GM21576 (cell line): ENCODE results near the gene EVA1C.
"Not testable (repeated sequence)": the region's sequence is repeated elsewhere in the genome, so short reads cannot be mapped to it uniquely, and the experiment has no call there.

ENCODE experiments used
- ATAC-seq: cut with Tn5 transposase; IDR thresholded peaks from one replicate; pipeline ENCODE4 v1.9.1; 2021; ENCODE audit warnings: mild to moderate bottlenecking, moderate library complexity; ENCODE audit not compliant: unreplicated experiment

EVA1C gene

DNA sequence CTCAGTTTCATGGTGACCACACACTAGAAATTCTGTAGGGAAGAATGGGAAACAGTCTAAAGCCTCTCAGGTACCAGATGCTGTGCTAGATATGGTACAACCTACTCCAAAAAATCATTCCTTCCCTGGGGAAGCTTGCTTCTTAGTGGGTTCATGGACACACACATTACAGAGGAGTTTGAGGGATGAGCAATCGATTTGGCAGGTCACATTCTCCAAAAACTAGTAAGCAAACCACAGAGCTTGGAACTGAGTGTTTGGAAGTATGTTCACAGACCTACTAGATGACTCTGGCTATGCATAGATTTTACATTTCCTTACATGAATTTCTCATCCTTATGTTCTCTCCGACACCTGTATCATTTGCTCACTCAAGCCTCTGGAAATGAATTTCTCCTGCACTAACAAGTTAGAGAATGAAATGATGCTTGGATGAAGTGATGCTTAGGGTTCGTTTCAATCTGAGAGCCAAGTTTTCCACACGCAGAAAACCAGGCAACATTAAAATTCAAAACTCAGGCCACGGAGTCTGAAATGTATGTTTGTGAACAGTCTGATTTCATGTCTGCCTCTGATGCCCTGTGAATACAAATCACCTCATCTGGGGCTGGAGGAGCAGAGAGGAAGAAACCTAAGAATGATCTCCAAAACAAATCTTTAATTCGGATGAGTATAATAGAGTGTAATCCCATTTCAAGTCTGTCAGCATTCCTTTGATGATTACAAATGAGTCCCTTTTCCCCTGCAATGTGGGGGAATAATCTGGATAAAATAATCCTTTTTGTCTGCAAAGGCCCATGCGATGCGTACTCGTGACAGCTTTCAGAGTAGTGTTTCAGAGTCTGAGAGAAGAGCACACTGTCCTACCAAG, 11.0 kb downstream of the EVA1C start:
- no peak for ATAC-seq

DNA sequence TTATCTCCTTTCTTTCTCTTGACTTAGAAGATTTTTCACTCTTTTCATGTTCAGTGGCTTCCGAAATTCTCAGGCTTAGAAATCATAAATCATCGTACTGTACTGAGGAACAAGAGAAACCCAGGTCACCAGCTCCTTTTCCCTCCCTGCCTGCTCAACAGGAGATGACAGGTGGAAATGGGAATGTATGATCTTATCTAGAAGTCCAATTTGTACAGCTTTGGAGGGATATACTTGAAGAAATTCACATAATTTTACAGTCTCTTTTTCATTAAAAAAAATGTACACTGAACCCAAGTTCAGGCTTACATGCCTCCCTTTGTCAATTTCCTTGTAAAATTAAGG, 11.7 kb downstream of the EVA1C start:
- ATAC-seq = no peak

DNA sequence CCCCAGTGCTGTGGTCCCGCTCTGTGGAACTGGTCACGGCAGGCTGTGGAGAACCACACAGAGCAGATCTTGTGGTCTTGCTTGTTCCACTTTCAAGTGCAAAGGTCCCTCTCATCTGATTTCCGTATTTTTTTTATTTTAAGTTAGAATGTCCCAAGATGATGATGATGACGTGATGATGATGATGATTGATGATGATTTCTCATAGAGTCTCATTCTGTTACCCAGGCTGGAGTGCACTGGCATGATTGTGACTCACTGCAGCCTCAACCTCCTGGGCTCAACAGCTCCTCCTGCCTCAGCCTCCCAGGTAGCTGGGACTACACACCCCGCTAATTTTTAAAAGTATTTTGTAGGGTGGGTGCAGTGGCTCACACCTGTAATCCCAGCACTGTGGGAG, 12.2 kb downstream of the EVA1C start:
- ATAC-seq = no peak

DNA sequence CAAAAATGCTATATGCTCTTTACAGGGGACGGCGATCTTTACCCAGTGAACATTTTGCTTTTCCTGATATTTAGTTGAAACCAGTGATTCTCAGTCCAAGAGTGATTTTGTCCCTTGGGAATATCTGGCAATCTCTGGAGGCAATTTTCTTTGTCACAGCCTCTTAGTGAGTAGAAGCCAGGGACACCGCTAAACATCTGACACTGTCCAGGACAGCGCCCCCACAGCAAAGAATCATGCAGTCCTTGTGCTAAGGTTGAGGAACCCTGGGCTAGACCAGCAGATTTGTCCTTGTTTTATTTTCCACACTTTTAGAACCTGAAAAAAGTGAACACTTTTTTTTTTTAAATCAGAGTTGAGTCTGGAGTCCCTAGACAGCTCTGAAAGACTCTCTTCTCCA, 13.1 kb downstream of the EVA1C start:
- ATAC-seq = no peak

- no peak for ATAC-seq
Observed at GRCh38 chr21:32426066-32426465, 13.6 kb downstream of the EVA1C start.

DNA sequence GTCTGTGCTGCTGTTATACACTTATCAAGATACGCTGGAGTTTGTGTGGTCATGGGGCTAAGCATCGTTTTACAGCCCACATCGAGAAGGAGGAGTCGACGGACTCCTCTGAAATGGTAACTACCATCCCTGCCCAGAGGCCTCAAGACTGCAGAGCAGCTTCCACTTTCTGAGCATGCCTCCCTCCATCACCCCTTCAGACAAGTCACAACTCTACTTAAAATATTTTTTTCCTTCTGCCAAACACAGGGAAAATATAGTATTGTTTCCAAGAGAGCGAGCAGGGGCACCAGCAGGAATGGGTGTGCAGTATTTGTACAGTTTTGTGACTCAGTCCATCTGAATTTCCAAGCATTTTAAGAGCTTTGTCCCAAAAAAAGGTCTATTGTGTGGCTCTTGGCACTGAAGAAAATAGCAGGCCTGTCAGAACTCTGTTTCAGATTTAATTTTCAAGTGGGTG, 14.1 kb downstream of the EVA1C start:
- no peak for ATAC-seq

- ATAC-seq = no peak
Observed at GRCh38 chr21:32427958-32428623, 15.6 kb downstream of the EVA1C start.

DNA sequence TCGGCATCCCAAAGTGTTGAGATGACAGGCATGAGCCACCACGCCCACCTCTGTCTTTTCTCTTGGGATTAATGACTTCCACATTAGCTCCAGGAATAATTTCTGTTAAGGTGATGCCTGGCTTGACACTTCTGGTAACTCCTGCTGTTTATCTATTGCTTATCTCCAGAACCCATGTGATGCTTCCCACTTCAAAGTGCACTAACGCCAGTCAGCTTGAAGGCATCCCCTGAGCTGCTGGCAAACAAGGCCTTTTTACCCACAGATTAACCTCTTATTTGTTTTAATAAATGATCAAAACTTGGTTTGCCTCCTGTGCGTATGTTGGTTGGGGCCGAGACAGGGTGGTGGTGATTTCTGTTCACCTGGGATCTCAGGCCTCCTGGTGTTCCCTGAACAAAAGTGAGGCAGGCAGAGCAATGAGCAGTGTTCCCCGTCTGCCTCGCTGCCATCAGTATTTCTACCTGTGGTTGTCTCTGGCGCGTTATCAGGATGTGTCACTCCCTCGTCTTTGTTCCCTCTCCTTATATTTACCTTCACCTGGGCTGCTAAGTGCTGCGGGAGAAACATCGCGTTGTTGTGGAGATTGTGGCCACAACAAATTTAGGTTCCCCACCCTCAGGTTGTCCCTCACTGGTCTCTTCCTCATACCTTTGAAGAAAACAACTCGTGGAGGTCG, 20.6 kb downstream of the EVA1C start:
- not testable (repeated sequence) for ATAC-seq

GRCh38 chr21:32437729-32438128, 25.2 kb downstream of the EVA1C start:
- ATAC-seq = no peak

DNA sequence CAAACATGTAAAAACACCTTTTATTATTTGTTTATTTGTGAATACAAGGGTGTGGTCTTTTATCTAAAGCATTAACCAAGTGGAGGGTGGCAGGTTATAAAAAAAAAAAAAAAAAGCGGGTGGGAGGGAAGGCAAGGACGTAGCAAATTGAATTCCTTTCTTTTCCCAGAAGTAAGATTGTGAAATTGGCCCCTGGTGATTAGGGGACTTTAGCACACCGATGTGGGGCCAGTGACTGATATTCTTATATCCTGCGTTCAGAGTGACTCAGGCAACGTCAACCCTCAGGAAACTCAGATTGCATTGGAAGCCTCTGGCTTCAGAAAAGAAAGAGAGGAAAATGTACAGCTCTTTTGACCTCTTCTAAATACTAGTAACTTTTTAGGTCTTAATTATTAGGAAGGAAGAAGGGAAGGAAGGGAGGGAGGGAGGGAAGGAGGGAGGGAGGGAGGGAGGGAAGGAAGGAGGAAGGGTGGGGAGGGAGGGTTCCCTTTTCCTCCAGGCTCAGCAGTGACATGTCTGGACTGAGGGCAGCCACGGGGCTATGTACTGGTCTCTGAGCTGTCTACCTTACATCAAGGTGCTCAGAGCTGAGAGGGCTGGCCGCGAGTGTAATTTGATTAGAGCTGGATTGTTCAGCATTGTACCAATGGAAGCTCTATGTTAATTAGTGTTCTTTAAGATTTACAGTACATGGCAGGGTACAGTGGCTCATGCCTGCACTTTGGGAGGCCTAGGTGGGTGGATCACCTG, 30.2 kb downstream of the EVA1C start:
- no peak for ATAC-seq

GRCh38 chr21:32445101-32445500, 32.6 kb downstream of the EVA1C start:
- ATAC-seq = no peak

GRCh38 chr21:32446440-32446839, 33.9 kb downstream of the EVA1C start:
- not testable (repeated sequence) for ATAC-seq

DNA sequence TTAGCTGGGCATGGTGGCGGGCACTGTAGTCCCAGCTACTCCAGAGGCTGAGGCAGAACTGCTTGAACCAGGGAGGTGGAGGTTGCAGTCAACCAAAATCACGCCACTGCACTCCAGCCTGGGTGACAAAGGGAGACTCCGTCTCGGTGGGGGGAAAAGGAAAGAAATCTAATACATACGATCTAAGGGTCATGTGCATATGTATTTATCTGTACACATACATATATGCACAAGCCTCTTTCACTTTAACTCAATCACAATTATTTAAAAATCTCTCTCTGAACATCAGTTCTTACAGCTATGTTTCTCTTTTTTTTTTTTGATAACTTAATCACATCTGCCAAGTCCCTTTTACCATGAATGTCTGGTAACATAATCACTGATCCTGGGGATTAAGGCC, 34.7 kb downstream of the EVA1C start:
- no peak for ATAC-seq

GRCh38 chr21:32448803-32449594, 36.5 kb downstream of the EVA1C start:
- no peak for ATAC-seq

DNA sequence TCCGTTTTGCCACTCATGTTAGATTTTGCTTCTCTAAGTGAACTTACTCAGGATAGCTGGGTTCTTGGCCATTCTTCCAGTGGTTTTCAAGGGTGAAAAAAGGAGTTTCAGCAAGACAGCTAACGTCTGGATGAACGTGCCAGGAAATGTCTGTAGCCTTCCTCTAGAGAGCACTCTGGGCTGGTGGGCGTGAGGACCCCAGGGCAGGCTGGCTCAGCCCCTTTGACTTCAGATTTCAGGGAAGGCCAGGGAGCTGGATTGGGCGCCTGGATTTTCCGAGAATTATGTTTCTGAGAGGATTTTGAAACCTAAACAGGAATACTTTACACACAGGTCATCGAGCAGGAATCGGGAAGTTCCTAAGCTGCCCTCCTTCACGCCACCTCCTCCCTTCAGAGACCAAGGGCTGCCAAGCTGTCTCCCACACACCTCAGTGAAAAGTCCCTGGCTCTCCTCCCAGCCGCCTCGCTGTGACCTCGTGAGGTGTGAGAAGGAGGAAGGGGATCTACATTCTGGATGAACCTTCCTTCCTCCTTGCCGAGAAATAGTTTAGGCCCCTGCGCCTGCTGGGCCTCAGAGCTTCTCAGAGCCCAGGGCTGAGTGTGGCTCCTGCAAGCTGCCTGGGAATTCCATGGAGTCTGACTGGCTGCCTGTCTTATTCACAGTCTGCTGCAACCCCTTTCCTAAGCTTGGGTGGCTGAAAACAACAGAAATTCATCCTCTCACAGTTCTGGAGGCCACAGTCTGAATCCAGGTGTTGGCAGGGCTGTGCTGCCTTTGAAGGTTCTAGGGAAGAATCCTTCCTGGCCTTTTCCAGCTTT, 38.6 kb downstream of the EVA1C start:
- ATAC-seq = not testable (repeated sequence)

DNA sequence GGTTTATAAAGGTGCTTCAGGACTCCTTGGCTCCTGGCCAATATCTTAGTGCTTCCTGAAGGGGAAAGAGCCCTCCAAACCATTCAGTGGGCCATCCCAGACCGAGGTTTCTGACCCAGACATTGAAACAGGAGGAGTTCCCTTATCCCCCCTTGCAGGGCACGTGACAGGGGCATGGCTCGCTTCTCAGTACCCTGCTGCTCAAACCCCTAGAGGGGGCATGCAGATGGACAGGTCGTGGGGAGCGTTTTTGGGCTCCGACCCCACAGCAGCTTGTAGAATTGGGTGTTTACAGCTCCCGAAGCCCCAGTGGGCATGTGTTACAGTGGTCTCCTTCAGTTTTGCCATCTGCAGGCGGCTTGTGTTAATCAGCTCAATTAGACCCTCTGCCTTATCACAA, 39.7 kb downstream of the EVA1C start:
- ATAC-seq = not testable (repeated sequence)

- no peak for ATAC-seq
Observed at GRCh38 chr21:32452641-32453040, 40.1 kb downstream of the EVA1C start.

DNA sequence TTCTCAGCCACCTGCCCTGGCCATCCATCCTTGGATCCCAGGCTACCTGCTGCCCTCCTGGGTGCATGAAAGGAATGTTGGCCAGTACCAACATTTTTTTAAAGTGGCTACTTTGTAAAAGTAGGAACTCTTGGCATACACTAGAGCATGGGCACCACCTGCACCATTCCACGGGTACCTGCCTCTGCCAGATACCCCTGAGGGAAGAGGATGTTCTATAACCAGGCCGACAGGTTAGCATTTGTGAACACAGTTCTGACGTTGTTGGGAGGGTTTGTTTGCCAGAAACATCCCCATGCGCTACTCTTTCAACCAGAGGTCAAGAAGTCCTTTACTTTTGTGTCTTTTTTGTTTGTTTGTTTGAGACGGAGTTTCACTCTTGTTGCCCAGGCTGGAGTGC, 43.0 kb downstream of the EVA1C start:
- no peak for ATAC-seq

GRCh38 chr21:32456497-32456918, 44.0 kb downstream of the EVA1C start:
- no peak for ATAC-seq
